Neural crest cell (in vitro differentiated cells): Measurements from ENCODE around the gene PTAFR. TPM values are rescaled to one million over a fixed set of nuclear protein-coding genes. Genes with fewer than 3 reads are reported as not detected.

Experiments used
- DNase-seq: peaks from one replicate; pipeline ENCODE4 v3.0.0; 2021; ENCODE audit warnings: low read depth, mixed read lengths, low spot score
- H3K27ac Mint-ChIP-seq: one replicate; pipeline ENCODE4 v1.8.0; 2021; ENCODE audit warnings: mild to moderate bottlenecking, mixed read lengths; ENCODE audit not compliant: unreplicated experiment
- H3K27me3 Mint-ChIP-seq: 2 replicates; pipeline ENCODE4 v1.8.0; 2021; ENCODE audit warnings: low read depth, mild to moderate bottlenecking, mixed read lengths
- H3K36me3 Mint-ChIP-seq: 2 replicates; pipeline ENCODE4 v1.8.0; 2021; ENCODE audit warnings: low read depth, mild to moderate bottlenecking, mixed read lengths
- H3K4me1 Mint-ChIP-seq: 2 replicates; pipeline ENCODE4 v1.8.0; 2021; ENCODE audit warnings: mixed read lengths
- H3K4me3 Mint-ChIP-seq: one replicate; pipeline ENCODE4 v1.8.0; 2021; ENCODE audit warnings: mild to moderate bottlenecking, mixed read lengths
- H3K9me3 Mint-ChIP-seq: 2 replicates; pipeline ENCODE4 v1.8.0; 2021; ENCODE audit warnings: mixed read lengths
- total RNA-seq: library from RNA; stranded (reverse); gene quantifications from 2 replicates; pipeline ENCODE4 v1.2.1, GENCODE V29; 2021
- TF ChIP-seq, protein P1 (sequence below): fragments of 200-600 bp; sonication (generic); conservative IDR thresholded peaks from 2 replicates; pipeline ENCODE4 v1.5.0; 2021; ENCODE audit warnings: antibody characterized with exemption, mild to moderate bottlenecking

Gene PTAFR
- total RNA-seq, 1 donor from 2014 or later: 0.28 TPM

DNA sequence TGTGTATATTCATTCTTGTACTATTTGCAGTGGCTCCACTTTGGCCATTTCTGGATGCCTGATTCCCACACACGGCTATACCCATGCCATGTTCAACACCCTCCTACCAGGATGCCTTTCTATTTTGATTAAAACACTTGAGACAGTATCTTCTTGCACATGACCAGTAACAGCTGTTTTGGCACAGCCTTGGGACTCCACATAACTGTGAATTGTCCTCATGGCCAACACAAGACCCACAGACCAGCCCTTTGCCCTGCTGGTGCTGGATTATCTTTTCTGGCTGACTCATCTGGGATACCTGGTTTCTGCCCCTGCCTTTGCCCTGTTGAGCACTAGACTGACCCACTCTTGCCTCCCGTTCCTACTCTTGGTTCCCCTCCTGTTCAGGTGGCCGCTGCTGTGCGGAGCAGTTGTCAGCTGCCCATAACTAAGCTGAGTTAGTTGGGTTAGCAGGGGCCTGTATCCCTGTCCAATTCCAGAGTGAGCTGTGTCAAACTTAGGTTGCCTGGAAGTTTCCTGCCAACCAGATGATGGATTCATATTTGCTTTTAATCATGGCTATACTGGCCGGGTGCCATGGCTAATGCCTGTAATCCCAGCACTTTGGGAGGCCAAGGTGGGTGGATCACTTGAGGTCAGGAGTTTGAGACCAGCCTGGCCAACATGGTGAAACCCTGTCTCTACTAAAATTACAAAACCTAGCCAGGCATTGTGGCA lies 77.3 kb downstream of the PTAFR start:
- Mint-ChIP-seq H3K4me1 (no peaks in the 10 kb centered on the region), H3K27me3 (peaks cover 19% of the 10 kb centered on the region), H3K4me3 (no peak overlapping the region), H3K27ac (no peak overlapping the region), H3K36me3 (no peaks in the 10 kb centered on the region), H3K9me3 (no peaks in the 10 kb centered on the region)
- DNase-seq: no peak
- TF ChIP-seq, protein P1, sequence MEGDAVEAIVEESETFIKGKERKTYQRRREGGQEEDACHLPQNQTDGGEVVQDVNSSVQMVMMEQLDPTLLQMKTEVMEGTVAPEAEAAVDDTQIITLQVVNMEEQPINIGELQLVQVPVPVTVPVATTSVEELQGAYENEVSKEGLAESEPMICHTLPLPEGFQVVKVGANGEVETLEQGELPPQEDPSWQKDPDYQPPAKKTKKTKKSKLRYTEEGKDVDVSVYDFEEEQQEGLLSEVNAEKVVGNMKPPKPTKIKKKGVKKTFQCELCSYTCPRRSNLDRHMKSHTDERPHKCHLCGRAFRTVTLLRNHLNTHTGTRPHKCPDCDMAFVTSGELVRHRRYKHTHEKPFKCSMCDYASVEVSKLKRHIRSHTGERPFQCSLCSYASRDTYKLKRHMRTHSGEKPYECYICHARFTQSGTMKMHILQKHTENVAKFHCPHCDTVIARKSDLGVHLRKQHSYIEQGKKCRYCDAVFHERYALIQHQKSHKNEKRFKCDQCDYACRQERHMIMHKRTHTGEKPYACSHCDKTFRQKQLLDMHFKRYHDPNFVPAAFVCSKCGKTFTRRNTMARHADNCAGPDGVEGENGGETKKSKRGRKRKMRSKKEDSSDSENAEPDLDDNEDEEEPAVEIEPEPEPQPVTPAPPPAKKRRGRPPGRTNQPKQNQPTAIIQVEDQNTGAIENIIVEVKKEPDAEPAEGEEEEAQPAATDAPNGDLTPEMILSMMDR: no peak

Other genes starting within 250 kb of the PTAFR start
- not detected in 2 replicates for gene SMPDL3B, start 241.7 kb downstream of the PTAFR start, total RNA-seq
- gene XKR8, start 216.7 kb downstream of the PTAFR start, total RNA-seq: 9.6 and 11.8 TPM in 2 replicates
- 35.9 and 39.5 TPM in 2 replicates for gene EYA3, start 88.1 kb downstream of the PTAFR start, total RNA-seq
- 132 and 138 TPM in 2 replicates for gene DNAJC8, start 56.3 kb upstream of the PTAFR start, total RNA-seq
- 125 and 127 TPM in 2 replicates for gene ATP5IF1, start 59.4 kb upstream of the PTAFR start, total RNA-seq
- 20.2 and 20.6 TPM in 2 replicates for gene SESN2, start 82.8 kb upstream of the PTAFR start, total RNA-seq
- 11.8 and 12.5 TPM in 2 replicates for gene MED18, start 152.3 kb upstream of the PTAFR start, total RNA-seq
- 79.1 and 80.8 TPM in 2 replicates for gene PHACTR4, start 193.1 kb upstream of the PTAFR start, total RNA-seq